ENCODE results near the gene KCNF1. TPM values are rescaled to one million over a fixed set of nuclear protein-coding genes. Genes with fewer than 3 reads are reported as not detected.
A peak's percentile ranks its signal among the peaks of the same experiment; 100 is the strongest.

KCNF1 gene
- total RNA-seq, 4 donors from 2014 or later, result 0.19 TPM; not detected in 3

DNA sequence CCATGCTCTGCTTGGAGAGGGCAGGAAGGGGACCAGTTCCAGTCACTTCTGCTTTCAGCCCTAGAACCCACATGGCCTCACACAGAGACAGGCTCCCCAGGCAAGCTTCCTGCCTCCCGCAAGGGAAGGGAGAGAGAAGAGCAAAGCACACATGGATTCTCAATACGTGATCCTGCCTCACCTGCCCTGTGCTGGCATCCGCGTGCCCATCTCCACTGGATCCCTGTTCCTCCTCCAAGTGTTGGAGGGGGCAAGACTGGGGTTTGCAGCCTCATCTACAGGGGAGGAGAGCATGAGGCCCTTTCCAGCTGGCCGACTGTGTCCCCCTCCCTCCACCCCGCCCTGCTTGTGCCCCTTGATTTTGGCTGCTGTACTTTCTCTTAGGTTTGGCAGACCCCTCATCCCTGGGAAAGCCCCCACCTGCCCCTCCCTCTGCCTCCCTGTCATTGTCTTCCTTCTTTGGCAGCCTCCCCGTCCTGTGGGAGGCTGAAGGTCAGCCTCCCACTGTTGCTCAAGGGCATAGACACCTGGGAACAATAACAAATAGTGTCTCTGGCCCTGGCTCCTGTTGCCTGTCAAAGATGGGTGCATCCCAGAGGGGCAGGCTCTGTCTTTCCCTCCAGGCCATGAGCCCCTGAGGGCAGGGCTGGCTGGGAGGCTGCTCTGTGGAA lies 22.7 kb downstream of the KCNF1 start:
- intact Hi-C loops (cut with DNase I), result no loop called here
- WGBS, 2 donors, result 62 to 72% methylated on average over 2 to 5 of the region's 7 CpGs

DNA sequence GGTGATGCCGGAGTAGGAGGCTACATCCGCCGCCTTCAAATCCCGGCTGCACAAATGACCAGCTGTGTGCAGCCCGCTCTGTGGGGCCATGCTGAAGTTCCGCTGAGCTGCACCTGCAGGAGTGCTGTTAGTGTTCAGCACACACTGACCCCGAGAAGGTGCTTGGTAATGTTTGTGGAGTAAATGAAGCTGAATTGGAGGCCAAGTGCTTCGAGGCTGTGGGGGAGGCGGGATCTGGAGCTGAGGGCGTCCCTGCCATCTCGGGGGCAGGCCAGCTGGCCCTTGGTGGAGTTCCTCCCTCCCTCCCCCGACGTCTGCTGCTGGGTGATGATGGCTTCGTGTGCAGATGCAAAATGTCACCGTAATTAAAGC lies 23.2 kb downstream of the KCNF1 start:
- Histone ChIP-seq H3K4me1 (peaks cover 0 to 5% (median 0%) of the 10 kb centered on the region in 3 donors), H3K36me3 (no peaks in the 10 kb centered on the region), H3K4me3 (no peak overlapping the region), H3K27me3 (peaks cover 0 to 56% (median 0%) of the 10 kb centered on the region in 4 donors), H3K9me3 (peaks cover 0 to 13% (median 5%) of the 10 kb centered on the region in 3 donors), H3K27ac (no peak overlapping the region)
- intact Hi-C loops (cut with DNase I), result no loop called here
- no peak for TF ChIP-seq POLR2A (IDR thresholded peaks at IDR 0.05)
- WGBS, 2 donors, result 59 to 64% methylated on average over 4 to 8 of the region's 15 CpGs
- no peak for DNase-seq

More for the DNA sequence above, 22.7 kb downstream of the KCNF1 start:
- H3K4me1 ChIP-seq, result peaks cover 0 to 5% (median 0%) of the 10 kb centered on the region in 3 donors
- H3K36me3 ChIP-seq, result no peaks in the 10 kb centered on the region
- DNase-seq, result no peak
- H3K4me3 ChIP-seq, result no peak overlapping the region
- no peak for TF ChIP-seq POLR2A (IDR thresholded peaks at IDR 0.05)
- TF ChIP-seq, protein P1, sequence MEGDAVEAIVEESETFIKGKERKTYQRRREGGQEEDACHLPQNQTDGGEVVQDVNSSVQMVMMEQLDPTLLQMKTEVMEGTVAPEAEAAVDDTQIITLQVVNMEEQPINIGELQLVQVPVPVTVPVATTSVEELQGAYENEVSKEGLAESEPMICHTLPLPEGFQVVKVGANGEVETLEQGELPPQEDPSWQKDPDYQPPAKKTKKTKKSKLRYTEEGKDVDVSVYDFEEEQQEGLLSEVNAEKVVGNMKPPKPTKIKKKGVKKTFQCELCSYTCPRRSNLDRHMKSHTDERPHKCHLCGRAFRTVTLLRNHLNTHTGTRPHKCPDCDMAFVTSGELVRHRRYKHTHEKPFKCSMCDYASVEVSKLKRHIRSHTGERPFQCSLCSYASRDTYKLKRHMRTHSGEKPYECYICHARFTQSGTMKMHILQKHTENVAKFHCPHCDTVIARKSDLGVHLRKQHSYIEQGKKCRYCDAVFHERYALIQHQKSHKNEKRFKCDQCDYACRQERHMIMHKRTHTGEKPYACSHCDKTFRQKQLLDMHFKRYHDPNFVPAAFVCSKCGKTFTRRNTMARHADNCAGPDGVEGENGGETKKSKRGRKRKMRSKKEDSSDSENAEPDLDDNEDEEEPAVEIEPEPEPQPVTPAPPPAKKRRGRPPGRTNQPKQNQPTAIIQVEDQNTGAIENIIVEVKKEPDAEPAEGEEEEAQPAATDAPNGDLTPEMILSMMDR (IDR thresholded peaks at IDR 0.05), result no peak
- peaks cover 0 to 58% (median 0%) of the 10 kb centered on the region in 4 donors for H3K27me3 ChIP-seq
- no peak overlapping the region for H3K27ac ChIP-seq
- peaks cover 0 to 13% (median 5%) of the 10 kb centered on the region in 3 donors for H3K9me3 ChIP-seq

DNA sequence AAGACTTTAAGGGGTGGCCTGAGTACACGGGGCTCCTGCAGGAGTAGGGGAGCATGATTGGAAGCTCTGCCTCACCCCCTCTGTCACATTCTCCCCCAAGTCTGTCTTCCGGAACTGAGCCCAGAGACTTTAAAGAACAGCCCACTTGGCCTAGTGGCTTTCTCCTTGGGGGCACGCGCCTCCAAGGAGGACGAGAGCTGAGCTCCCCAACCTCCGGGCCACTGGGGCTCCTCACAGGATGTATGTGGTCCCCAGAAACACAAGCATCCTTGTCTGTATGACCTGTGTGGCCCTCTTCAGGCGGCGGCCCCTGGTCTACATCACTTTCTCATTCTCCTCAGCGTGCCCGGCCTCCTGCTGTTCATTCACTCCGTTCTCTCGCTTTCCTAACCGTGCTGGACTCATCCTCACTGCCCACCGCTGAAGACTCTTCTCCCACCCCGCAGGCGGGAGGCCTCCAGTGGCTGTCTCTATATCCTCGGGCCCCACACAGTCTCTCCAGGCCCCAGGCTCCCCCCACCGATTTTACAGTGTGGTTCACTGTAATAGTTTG lies 23.7 kb downstream of the KCNF1 start:
- Histone ChIP-seq H3K4me3 (no peak overlapping the region), H3K9me3 (peaks cover 0 to 13% (median 5%) of the 10 kb centered on the region in 3 donors), H3K27me3 (peaks cover 0 to 51% (median 0%) of the 10 kb centered on the region in 4 donors), H3K36me3 (no peaks in the 10 kb centered on the region), H3K27ac (no peak overlapping the region), H3K4me1 (peaks cover 0 to 5% (median 0%) of the 10 kb centered on the region in 3 donors)
- no peak for DNase-seq
- 83 to 84% methylated on average over 13 to 16 of the region's 18 CpGs for WGBS, 2 donors
- intact Hi-C loops (cut with DNase I), result no loop called here
- no peak for TF ChIP-seq POLR2A (IDR thresholded peaks at IDR 0.05)
- TF ChIP-seq, protein P1 (IDR thresholded peaks at IDR 0.05), result no peak

DNA sequence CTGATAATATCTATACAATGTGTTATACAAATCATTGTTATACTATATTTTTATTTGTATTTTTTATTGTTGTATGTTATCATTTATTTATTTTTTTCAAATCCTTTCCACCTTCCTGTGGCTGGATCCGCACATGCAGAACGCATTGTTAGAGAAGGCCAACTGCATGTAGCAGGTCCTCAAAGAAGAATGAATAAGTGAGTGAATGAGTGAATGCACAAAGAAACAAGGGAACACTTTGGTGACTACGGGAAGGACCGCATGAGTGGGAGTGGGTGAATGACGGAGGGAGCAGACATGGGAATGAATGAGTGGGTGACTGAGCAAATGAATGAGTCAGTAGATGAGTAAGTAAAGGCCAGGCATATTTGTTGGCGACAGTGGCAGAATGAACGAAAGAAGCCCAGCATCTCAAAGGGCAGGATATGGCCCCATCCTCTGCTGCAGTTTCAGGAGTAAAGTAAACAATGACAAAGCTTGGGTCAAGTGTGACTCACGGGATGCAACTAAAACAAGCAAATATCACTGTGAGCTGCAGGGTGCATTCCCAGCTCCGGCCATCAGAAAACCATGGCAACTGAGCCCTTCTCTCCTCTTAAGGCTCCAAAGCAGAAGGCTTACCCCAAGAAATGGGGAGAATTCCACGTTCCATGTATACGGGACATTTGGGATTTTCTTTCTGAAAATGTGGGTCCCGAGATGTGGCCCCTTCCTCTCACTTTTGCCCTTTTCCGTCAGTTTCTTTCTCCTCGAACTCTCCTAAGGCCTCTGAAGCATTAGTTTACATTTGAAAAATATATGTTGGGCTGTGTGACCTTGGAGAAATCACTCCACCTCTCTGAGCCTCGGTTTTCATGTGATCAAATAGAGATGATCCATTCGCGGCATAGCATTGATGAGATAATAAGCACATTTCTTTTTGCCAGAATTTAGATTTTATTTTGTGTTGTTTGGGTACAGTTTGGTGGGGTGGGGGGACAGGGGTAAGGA lies 24.5 kb downstream of the KCNF1 start:
- Histone ChIP-seq H3K9me3 (peaks cover 0 to 13% (median 5%) of the 10 kb centered on the region in 3 donors), H3K27ac (no peak overlapping the region), H3K4me1 (peaks cover 0 to 5% (median 0%) of the 10 kb centered on the region in 3 donors), H3K27me3 (peaks cover 0 to 43% (median 0%) of the 10 kb centered on the region in 4 donors), H3K36me3 (no peaks in the 10 kb centered on the region), H3K4me3 (no peak overlapping the region)
- intact Hi-C loops (cut with DNase I), result no loop called here
- WGBS, 2 donors, result 60 to 61% methylated on average over 17 of the region's 17 CpGs
- no peak for TF ChIP-seq POLR2A (IDR thresholded peaks at IDR 0.05)
- TF ChIP-seq, protein P1 (IDR thresholded peaks at IDR 0.05), result peak in 1 of 6 experiments; percentile 16
- DNase-seq, result no peak

DNA sequence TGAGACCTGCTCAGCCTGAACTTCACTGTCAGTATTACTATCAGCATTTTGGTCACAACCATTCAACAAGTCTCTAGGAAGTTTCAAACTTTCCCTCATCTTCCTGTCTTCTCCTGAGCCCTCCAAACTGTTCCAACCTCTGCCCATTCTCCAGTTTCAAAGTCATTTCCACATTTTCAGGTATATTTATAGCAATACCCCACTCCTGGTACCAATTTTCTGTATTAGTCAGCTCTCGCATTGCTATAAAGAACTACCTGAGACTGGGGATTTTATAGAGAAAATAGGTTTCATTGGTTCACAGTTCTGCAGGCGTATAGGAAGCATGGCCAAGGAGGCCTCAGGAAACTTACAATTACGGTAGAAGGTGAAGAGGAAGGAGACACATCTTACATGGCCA lies 27.3 kb downstream of the KCNF1 start:
- Histone ChIP-seq H3K36me3 (no peaks in the 10 kb centered on the region), H3K27me3 (peaks cover 0 to 39% (median 0%) of the 10 kb centered on the region in 4 donors), H3K27ac (no peak overlapping the region), H3K4me3 (no peak overlapping the region), H3K4me1 (peaks cover 0 to 5% (median 0%) of the 10 kb centered on the region in 3 donors), H3K9me3 (peaks cover 0 to 13% (median 5%) of the 10 kb centered on the region in 3 donors)
- intact Hi-C loops (cut with DNase I), result no loop called here
- DNase-seq, result no peak
- WGBS, 2 donors, result 79 to 95% methylated on average over 3 of the region's 3 CpGs
- no peak for TF ChIP-seq POLR2A (IDR thresholded peaks at IDR 0.05)
- TF ChIP-seq, protein P1 (IDR thresholded peaks at IDR 0.05), result no peak

All from esophagus squamous epithelium (tissue), 5 donors.